Endothelial cell of umbilical vein (primary cell): ENCODE data around the gene XIRP1. TPM values are rescaled to one million over a fixed set of nuclear protein-coding genes. Genes with fewer than 3 reads are reported as not detected.

ENCODE experiments used
- BruUV-seq: library from RNA; stranded (reverse); fragments of 400-500 nt; replicated peaks from 2 replicates; lab custom pipeline; 2021; lab: Mats Ljungman, UMichigan
- CTCF ChIA-PET: fragments of 300-600, 350-600 bp; sonication (Branson Sonifier 250); formaldehyde crosslinking; loops from one replicate; lab custom pipeline; 2021; ENCODE audit warnings: antibody characterized with exemption, inconsistent platforms; lab: Charles Lee
- POLR2A ChIA-PET: fragments of 300-600, 350-600 bp; sonication (Branson Sonifier 250); formaldehyde crosslinking; loops from one replicate; lab custom pipeline; 2021; ENCODE audit warnings: antibody characterized with exemption, inconsistent platforms; lab: Charles Lee
- DNase-seq: peaks from one replicate; pipeline ENCODE4 v3.0.0-alpha.2; 2011; ENCODE audit warnings: low read depth, low spot score
- FAIRE-seq: peaks from 2 replicates; lab custom pipeline; 2011; peaks lifted over from hg19 to GRCh38; lab: Jason Lieb, UNC
- H2AFZ ChIP-seq: 2 replicates; pipeline ENCODE4 v1.6.0; 2012; ENCODE audit warnings: low read depth, low read length, control low read depth, inconsistent platforms
- H3K27ac ChIP-seq: 2 replicates; pipeline ENCODE4 v1.5.1; 2011; ENCODE audit warnings: low read depth, mild to moderate bottlenecking, control low read depth, low read length, moderate library complexity; ENCODE audit not compliant: insufficient read depth
- H3K27me3 ChIP-seq, 2 experiments: 2 replicates each; pipeline versions ENCODE4 v1.6.0 to v1.6.1; 2011; ENCODE audit warnings: low read length in 2 of 2, mixed read lengths in 1 of 2; ENCODE audit not compliant: control insufficient read depth in 2 of 2, insufficient read depth in 2 of 2
- H3K36me3 ChIP-seq, 2 experiments: 2 replicates in 1 of 2; 3 replicates in 1 of 2; pipeline ENCODE4 v1.5.1; 2011; ENCODE audit warnings: low read length in 2 of 2, mild to moderate bottlenecking in 1 of 2, moderate library complexity in 1 of 2; ENCODE audit not compliant: control insufficient read depth in 2 of 2, insufficient read depth in 2 of 2; ENCODE audit errors: extremely low read depth in 1 of 2
- H3K4me1 ChIP-seq: 3 replicates; pipeline ENCODE4 v1.5.1; 2011; ENCODE audit warnings: mild to moderate bottlenecking, low read length; ENCODE audit not compliant: control insufficient read depth, insufficient read depth; ENCODE audit errors: extremely low read depth
- H3K4me2 ChIP-seq: 2 replicates; pipeline ENCODE4 v1.6.1; 2011; ENCODE audit warnings: low read length, control low read depth, mixed read lengths; ENCODE audit not compliant: insufficient read depth
- H3K4me3 ChIP-seq, 3 experiments: fragments of 200-600 bp in 1 of 3; sonication (generic), shearing (Covaris generic) in 1 of 3; replicated peaks in 1 of 3; 2 replicates each; pipeline ENCODE4 v1.5.1; 2011 to 2016; ENCODE audit warnings: control low read depth in 3 of 3, low read length in 3 of 3, mild to moderate bottlenecking in 2 of 3, inconsistent platforms in 1 of 3, low read depth in 1 of 3, moderate library complexity in 1 of 3; ENCODE audit not compliant: insufficient read depth in 1 of 3
- H3K79me2 ChIP-seq: 2 replicates; pipeline ENCODE4 v1.6.0; 2012; ENCODE audit warnings: low read length, inconsistent platforms; ENCODE audit not compliant: control insufficient read depth, insufficient read depth
- H3K9ac ChIP-seq: replicated peaks from 2 replicates; pipeline ENCODE3; 2011; ENCODE audit warnings: low read length, control low read depth; ENCODE audit not compliant: insufficient read depth; ENCODE audit errors: extremely low read depth
- H3K9me1 ChIP-seq: replicated peaks from 3 replicates; pipeline ENCODE4 v1.6.0; 2011; ENCODE audit warnings: mild to moderate bottlenecking, low read length; ENCODE audit not compliant: control insufficient read depth, insufficient read depth; ENCODE audit errors: extremely low read depth
- H3K9me3 ChIP-seq: replicated peaks from 2 replicates; pipeline ENCODE4 v1.5.1; 2012; ENCODE audit warnings: low read length, inconsistent platforms; ENCODE audit not compliant: control insufficient read depth, insufficient read depth
- H4K20me1 ChIP-seq: replicated peaks from 2 replicates; pipeline ENCODE3; 2011; ENCODE audit warnings: mild to moderate bottlenecking, low read length; ENCODE audit not compliant: control insufficient read depth, insufficient read depth; ENCODE audit errors: extremely low read depth
- CTCF ChIP-seq, 2 donors: IDR thresholded peaks; 1 replicate in 1 of 2; 2 replicates in 1 of 2; pipeline ENCODE4 v1.5.1; 2011; ENCODE audit warnings: low read length in 2 of 2, mild to moderate bottlenecking in 2 of 2, moderate library complexity in 2 of 2, control low read depth in 1 of 2, inconsistent platforms in 1 of 2, low read depth in 1 of 2; ENCODE audit not compliant: insufficient read depth in 1 of 2; ENCODE audit errors: extremely low read depth in 1 of 2
- EZH2 ChIP-seq: IDR thresholded peaks from 2 replicates; pipeline ENCODE4 v1.6.1; 2012; ENCODE audit warnings: borderline replicate concordance, low read depth, mild to moderate bottlenecking, moderate library complexity, low read length, inconsistent platforms; ENCODE audit not compliant: severe bottlenecking
- FOS ChIP-seq: IDR thresholded peaks from 2 replicates; pipeline ENCODE4 v1.6.1; 2011; ENCODE audit warnings: mild to moderate bottlenecking, low read length, moderate library complexity, borderline replicate concordance; ENCODE audit not compliant: insufficient read depth
- GATA2 ChIP-seq: IDR thresholded peaks from 2 replicates; pipeline ENCODE4 v1.7.0; 2011; ENCODE audit warnings: low read depth, mild to moderate bottlenecking, moderate library complexity, mixed read lengths, low read length; ENCODE audit not compliant: insufficient read length, insufficient read depth
- JUN ChIP-seq: IDR thresholded peaks from 2 replicates; pipeline ENCODE4 v1.6.1; 2011; ENCODE audit warnings: borderline replicate concordance, low read depth; ENCODE audit not compliant: insufficient read length, insufficient read depth
- MAX ChIP-seq: IDR thresholded peaks from 2 replicates; pipeline ENCODE4 v1.6.1; 2011; ENCODE audit not compliant: insufficient read depth, insufficient read length
- MYC ChIP-seq: IDR thresholded peaks from one replicate; pipeline ENCODE4 v1.6.1; 2011; ENCODE audit warnings: mild to moderate bottlenecking, low read depth, low read length
- POLR2A ChIP-seq: IDR thresholded peaks from 2 replicates; pipeline ENCODE4 v1.6.1; 2012; ENCODE audit warnings: low read depth, mild to moderate bottlenecking, control low read depth, low read length
- POLR2AphosphoS5 ChIP-seq: IDR thresholded peaks from 2 replicates; pipeline ENCODE4 v1.6.1; 2012; ENCODE audit warnings: low read depth, mild to moderate bottlenecking, control low read depth, low read length, moderate library complexity; ENCODE audit not compliant: insufficient read depth
- dilution Hi-C: fragments of 300-500 bp; cut with MboI; formaldehyde crosslinking; loops from one replicate; pipeline ENCODE4 v1.15.0; 2019; ENCODE audit warnings: low sequenced_read_pairs; ENCODE audit not compliant: extremely low pct_ligation_motif_present
- intact Hi-C: fragments of 100-400 bp; cut with micrococcal nuclease; formaldehyde crosslinking; loops from one replicate; pipeline ENCODE4 v1.10.0; 2022
- polyA plus RNA-seq, 4 experiments: library from polyadenylated mRNA; depleted of rRNA in 3 of 4; stranded (reverse) in 3 of 4; unstranded in 1 of 4; fragments of >200 nt; gene quantifications; 2 replicates each; pipeline versions ENCODE4 v1.2.1 to v1.2.3, GENCODE V29; 2011 to 2012; ENCODE audit warnings: missing spikeins in 1 of 4
- total RNA-seq: library from RNA; stranded (reverse); gene quantifications from 2 replicates; pipeline ENCODE4 v1.2.3, GENCODE V29; 2021

The XIRP1 gene
- total and polyA plus RNA-seq, 2 donors (not counting 3 experiments of a cell fraction or from before 2014, with no cell fraction given): not detected

- no peaks in the 10 kb centered on the region for H3K27me3 ChIP-seq
- BruUV-seq: TSS peak; percentile 16
- H3K9ac ChIP-seq: no peak overlapping the region
These were observed 37.9 kb downstream of the XIRP1 start for GRCh38 chr3:39154280-39155021.

More at GRCh38 chr3:39154280-39155021, 37.9 kb downstream of the XIRP1 start:
- Histone ChIP-seq H3K9me1 (no peaks in the 10 kb centered on the region), H3K27ac (no peak overlapping the region), H3K4me2 (no peak overlapping the region), H3K4me3 (no peak overlapping the region), H3K9me3 (no peaks in the 10 kb centered on the region), H3K79me2 (peaks cover 32% of the 10 kb centered on the region), H3K36me3 (no peaks in the 10 kb centered on the region), H4K20me1 (no peaks in the 10 kb centered on the region), H3K4me1 (peaks cover 27% of the 10 kb centered on the region), H2AFZ (no peak overlapping the region)
- dilution Hi-C loops: no loop called here
- CTCF ChIA-PET: no interaction called here
- FAIRE-seq (no peak), DNase-seq (no peak)
- intact Hi-C loops: no loop called here
- POLR2A ChIA-PET: no interaction called here
- TF ChIP-seq CTCF (IDR thresholded peaks at IDR 0.05; ENCODE audit: extremely low read depth in 1 of 2, insufficient read depth in 1 of 2, low read depth in 1 of 2, low read length in 2 of 2): no peak
- no peak for TF ChIP-seq MAX
- no peak for TF ChIP-seq EZH2
- TF ChIP-seq MYC: no peak
- TF ChIP-seq FOS: no peak
- no peak for TF ChIP-seq GATA2
- no peak for TF ChIP-seq POLR2A
- no peak for TF ChIP-seq JUN
- no peak for TF ChIP-seq POLR2AphosphoS5
